SK-MEL-5 (cell line): ENCODE results near the gene RBMXL2. TPM values are rescaled to one million over a fixed set of nuclear protein-coding genes. Genes with fewer than 3 reads are reported as not detected.

Experiments
- DNase-seq: peaks from one replicate; pipeline ENCODE4 v3.0.0-alpha.2; 2016; ENCODE audit warnings: low read depth, low spot score
- in situ Hi-C: cut with HindIII; loops from 2 replicates; pipeline ENCODE4 v1.10.0; 2016; ENCODE audit warnings: low sequenced_read_pairs, high pct_unique_total_duplicates, low pct_unique_long_range_greater_than_20kb
- polyA plus RNA-seq, 2 experiments: library from polyadenylated mRNA; depleted of rRNA; stranded (reverse); fragments of >200 nt; gene quantifications; 2 replicates each; pipeline ENCODE4 v1.2.3, GENCODE V29; 2015
- total RNA-seq: library from RNA; depleted of rRNA; stranded (reverse); fragments of >200 nt; shearing (Covaris generic); gene quantifications from 2 replicates; pipeline ENCODE4 v1.2.3, GENCODE V29; 2014; rRNA removed

Gene RBMXL2
- total RNA-seq: not detected in 2 replicates
- polyA plus RNA-seq (2015; cell fraction: cytosol; rRNA removed): not detected in 2 replicates
- not detected in 2 replicates for polyA plus RNA-seq (2015; cell fraction: nucleus; rRNA removed)

DNA sequence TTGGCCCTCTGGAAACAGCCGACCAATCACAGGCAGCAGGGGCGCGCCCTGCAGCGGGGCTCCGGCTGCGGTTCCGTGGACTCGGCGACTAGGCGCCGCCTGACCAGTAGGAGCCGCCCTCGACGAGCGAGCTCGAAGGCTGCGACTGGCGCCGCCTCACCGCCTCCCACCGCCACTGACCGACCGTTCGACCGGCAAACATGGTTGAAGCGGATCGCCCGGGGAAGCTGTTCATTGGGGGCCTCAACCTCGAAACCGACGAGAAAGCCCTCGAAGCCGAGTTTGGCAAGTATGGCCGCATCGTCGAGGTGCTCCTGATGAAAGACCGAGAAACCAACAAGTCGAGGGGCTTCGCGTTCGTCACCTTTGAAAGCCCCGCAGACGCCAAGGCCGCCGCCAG is at the start of gene RBMXL2:
Gene RBMXL2 (plus strand): TSS at position 78 of the 400 bp plus-strand sequence. CDS start 123 bp downstream, at position 201.
- DNase-seq: no peak
- in situ Hi-C loops: no loop called here

DNA sequence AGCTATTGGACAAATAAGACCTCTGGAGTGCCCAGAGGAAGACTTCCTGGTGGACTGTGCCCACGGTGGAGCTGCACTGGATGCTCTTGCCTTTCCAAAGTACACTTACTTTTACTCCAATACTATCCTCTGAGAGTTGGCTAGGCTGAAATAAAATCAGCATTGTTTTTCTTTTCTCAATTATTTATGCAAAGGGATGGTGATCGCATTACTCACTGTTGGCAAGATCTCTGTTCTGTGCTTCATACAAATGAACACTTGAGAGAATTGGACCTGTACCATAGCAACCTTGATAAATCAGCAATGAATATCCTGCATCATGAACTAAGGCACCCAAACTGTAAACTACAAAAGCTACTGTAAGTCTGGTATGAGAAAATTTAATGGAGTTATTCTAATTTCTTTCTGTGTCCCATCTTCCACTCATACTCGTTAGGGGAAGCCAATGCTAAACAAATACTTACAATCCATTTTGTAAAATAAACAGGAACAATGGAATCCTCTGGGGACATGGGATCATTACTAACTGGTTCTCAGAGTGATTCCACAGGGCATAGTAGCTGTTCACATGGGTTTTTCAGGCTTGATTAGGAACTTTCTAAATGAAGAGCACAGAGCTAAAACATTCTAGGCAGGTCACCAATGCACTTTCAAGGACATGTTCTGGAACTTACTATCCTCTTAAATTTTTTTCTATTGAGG is 42.2 kb upstream of the RBMXL2 start:
- DNase-seq: no peak
- in situ Hi-C loops: no loop called here

DNA sequence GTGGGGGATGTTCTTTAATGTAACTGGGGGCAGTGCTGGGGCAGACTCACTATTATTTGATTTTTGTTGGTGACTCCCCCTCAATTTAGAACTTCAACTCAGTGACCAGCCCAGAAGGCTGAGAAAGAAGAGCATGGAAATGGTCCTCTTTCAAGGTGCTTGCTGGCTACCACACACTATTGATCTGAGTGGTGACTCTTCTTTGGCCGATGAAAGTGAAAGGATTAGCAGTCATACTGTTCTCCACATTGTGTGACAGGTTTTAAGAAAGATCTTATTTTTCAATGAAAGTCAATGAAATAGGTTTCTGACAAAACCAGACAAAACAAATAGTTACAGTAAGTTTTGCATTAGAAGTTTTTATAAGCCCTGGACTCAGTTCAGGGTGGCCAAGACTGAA is 38.6 kb upstream of the RBMXL2 start:
- in situ Hi-C loops: no loop called here
- DNase-seq: no peak

DNA sequence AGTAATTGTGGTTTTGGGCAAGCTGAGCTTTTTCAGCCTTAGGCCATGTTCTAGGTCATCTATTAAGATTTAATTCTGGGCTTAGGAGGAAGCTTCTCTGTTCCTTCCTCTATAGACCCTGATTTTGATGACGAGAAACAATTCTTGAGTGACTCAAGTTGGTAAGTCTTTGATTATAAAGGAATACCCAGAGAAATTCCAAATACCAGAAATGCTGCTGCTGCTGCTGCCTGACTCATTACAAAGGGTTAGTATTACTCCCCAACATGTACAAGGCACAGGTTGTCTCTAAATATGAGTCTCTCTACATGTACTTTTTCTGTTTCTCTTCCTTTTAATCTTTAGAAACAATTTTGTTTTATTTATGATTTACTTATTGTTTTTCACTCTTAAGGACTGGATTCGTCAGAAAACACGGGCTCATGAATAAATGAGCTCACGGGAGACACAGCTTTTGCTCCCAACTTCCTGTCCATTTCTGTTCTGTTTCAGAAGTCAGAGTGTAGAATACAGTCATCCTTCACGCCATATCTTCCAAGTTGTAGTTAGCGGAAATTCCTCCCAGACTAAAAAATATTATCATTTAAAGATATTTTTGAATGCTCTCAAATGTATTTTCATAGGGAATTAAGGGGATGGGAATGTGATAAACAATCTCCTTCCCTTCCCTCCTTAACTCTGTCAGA is 31.8 kb upstream of the RBMXL2 start:
- DNase-seq: no peak

DNA sequence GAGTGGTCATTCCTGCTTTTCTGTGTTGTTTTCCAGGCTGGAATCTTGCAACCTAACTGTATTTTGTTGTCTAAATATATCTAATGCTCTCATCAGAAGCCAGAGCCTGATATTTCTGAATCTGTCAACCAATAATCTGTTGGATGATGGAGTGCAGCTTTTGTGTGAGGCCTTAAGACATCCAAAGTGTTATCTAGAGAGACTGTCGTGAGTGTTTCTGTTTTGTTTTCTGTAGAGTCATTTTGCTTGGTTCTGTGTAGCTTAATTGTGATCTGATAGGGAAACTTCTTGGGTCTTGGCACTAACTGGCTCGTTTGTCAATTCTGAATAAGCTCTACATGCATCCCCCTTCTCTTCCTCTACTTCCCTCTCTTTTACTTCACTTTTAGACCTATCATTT is 31.2 kb upstream of the RBMXL2 start:
- in situ Hi-C loops: no loop called here
- no peak for DNase-seq

More for the DNA sequence above, 31.8 kb upstream of the RBMXL2 start:
- in situ Hi-C loops: no loop called here

DNA sequence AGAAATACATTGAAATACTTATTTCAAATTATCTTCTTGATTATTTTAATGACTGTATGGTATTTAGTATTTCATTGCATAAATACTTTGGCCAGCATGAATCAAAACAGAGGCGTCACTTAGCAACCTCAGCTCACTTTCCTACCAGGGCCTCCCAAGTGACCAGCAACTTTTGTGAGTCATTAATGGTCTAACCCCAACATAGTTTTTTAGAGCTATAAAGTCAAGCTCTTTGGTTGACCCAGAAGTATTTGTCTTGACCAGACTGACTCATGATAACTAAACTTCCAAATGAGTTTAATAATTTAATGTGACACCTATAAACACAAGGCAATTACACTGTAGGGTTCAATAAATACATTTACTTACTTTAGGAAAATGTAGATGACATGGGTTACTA is 27.9 kb upstream of the RBMXL2 start:
- in situ Hi-C loops: no loop called here
- DNase-seq: no peak

DNA sequence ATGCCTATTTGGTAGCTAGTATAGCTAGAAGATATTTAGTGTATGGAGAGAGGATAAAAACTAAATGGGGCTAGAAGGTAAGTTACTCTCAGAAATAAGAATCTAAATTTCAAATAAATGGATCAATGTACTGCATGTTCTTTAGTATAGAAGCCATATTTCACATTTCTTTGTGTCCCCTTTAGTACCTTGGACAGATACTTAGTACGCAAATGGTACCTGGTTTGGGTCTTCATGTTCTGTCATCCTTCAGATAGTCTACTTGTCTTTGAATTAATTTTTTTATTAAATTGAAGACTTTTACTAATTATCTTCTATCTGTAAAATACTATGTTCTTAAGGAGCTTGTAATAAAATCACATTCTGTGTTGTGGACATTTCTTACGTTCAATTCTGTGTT is 26.3 kb upstream of the RBMXL2 start:
- in situ Hi-C loops: no loop called here
- DNase-seq: no peak

DNA sequence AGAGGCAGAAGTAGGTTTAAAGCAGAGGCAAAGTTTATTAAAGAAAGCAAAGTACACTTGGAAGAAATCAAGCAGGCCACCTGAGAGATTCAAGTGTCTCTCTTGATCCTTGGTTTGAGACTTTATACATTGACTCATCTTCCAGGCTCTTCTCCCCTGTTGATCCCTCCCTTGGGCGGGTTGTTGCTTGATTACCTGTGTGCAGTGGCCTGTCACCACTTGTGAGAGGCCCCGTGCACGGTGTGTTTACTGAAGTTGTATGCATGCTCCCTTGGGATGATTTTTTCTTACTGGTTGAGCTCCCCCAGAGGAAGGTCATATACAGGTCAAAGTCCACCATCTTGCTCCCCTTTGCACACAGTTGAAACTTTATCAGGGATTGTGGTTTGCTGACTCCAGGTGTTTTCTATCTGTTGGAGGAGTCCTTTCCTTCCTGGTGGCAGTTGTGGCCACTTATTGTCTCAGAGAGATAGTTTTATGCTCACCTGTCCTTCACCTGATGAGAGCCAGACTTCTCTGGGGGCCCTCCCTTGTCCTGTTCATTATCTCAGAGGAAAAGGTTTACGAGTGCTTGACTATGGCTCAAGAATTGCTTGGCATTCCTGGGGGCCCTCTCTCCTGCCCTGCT is 16.3 kb upstream of the RBMXL2 start:
- DNase-seq: no peak
- in situ Hi-C loops: no loop called here

DNA sequence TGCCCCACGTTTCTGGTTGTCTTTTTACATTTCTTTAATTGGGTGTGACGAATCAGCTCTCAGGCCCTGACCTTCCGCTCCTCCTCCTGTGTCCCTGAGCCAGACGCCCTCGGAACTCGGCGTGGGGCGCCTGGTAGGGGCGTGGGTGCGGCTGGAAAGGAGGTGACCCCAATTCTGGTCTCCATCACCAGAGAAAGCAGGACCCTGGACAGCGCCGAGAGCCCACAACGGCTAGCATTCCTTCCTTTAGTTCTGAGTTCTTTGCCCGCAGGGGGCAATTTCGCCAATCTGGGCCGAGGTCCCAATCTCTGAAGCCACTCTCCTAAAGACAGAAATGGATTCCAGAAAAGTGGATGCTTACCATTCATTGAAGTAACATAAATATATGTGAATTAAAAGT is 11.7 kb upstream of the RBMXL2 start:
- in situ Hi-C loops: no loop called here
- DNase-seq: no peak

DNA sequence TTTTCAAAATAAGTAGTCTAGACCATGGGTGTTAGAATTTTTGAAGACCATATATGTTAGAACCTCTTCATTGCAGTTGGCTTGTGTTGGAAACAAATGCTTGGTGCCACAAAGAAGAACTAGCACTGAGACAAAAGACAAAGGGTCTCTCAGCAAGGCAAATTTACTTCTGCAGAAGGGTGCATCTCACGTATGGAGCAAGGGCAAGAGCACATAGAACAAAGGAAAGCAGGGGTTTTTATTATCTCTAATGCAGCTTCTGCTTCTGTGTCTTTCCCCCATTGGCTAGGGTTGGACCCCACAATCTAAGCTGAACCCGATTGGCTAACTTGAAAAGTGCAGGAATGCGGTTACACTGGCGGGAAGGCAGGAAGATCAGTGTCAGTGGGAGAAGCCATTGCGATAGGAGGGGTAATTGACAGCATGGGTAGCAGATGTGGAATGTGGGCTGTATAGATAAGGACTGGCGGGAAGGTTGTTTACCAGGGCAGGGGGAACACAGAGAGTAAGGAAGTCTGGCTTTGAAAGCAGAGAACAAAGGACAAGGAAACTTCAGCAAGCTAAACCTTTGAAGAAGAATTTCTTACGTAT is 9.2 kb upstream of the RBMXL2 start:
- in situ Hi-C loops: no loop called here
- no peak for DNase-seq

DNA sequence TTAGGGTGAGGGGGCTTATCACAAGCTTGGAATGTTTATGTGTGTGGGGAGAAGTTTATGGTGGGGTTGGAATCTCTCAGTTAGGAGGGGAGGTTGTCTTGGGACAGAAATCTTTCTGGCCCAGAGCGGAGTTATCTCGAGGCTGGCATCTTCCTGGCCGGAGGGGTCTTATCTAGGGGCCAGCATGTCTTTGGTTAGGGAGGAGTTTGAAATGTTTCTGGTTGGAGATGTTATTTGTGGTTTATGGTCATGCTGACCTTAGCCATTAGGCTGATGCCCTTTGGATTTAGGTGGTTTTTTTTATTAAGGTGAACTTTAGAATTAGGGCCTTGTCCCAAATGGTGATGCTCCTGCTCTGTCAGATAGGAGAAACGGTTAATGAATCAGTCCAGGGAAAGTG is 7.9 kb upstream of the RBMXL2 start:
- in situ Hi-C loops: no loop called here
- no peak for DNase-seq

DNA sequence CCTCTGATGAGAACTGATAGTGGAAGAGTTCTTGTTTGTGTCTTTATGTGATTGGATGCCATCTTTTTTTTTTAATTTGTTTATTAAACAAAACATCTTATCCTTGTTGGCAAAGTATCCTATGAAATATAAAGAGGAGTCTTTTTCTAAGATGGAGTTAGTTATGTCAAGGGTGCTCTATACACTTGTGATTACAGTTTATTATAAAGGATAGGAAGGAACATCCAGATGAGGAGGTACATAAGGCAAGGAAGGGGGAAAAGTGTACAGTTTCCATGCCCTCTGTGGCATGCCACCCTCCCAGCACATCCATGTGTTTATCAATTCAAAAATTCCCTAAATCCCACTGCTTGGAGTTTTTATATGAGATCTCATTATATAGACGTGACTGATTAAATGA is 7.4 kb upstream of the RBMXL2 start:
- in situ Hi-C loops: no loop called here
- DNase-seq: no peak

DNA sequence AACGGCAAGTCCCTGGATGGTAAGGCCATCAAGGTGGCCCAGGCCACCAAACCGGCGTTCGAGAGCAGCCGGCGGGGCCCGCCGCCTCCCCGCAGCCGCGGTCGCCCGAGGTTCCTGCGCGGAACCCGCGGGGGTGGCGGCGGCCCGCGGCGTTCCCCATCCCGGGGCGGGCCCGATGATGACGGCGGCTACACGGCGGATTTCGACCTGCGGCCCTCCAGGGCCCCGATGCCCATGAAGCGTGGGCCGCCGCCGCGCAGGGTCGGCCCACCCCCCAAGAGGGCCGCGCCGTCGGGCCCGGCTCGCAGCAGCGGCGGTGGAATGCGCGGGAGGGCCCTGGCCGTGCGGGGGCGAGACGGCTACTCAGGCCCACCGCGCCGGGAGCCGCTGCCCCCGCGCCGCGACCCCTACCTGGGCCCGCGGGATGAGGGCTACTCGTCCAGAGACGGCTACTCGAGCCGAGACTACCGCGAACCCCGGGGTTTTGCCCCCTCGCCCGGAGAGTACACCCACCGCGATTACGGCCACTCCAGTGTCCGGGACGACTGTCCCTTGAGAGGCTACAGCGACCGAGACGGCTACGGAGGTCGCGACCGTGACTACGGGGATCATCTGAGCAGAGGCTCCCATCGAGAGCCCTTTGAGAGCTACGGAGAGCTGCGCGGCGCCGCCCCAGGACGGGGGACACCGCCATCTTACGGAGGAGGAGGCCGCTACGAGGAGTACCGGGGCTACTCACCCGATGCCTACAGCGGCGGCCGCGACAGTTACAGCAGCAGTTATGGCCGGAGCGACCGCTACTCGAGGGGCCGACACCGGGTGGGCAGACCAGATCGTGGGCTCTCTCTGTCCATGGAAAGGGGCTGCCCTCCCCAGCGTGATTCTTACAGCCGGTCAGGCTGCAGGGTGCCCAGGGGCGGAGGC is 792 bp downstream of the RBMXL2 start:
- in situ Hi-C loops: no loop called here

DNA sequence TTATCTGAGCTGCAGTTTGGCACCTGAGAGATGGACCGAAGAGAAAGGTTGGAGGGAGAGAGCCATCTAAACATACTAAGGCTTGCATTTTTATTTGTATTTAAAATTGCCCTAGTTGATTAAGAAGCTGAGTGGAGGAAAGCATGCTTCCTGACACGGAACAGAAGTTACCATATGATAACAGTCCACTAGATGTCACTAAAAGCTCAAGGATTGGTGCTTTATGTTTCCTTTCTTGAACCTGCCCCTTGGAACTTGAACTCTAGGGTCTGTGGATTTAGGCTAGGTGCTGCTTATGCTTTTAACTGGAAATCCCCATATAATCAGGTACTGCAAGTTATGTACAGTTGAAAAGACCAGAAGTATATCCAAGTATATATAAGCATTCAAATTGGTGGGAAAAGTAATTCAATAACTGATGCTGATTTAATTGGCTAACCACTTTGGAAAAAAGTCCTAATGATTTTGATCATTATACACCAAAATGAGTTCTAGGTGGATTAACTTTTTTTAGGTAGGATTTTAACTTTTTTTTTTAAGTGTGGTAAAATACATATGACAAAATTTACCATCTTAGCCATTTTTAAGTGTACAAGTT is 9.5 kb downstream of the RBMXL2 start:
- peak; percentile 72 for DNase-seq
- in situ Hi-C loops: no loop called here

More for the DNA sequence above, 792 bp downstream of the RBMXL2 start:
- DNase-seq: no peak

DNA sequence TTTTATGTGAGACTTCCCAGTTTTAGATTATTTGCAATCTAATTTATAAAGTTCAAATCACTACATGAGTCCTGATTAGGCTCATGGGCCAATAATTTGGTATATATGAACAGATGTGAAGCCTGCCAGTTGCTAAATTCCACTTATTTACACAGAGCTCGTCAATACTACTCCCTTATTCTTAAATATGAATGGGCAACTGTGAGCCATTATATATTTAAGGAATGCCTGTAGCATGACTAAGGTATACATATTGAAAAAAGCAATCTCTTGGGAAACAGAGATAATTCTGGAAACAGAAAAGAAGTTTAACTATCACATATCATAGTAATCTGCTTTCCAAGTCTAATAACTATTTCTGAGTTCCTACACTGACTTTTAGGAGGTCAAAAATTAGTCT is 27.0 kb downstream of the RBMXL2 start:
- in situ Hi-C loops: no loop called here
- DNase-seq: no peak

DNA sequence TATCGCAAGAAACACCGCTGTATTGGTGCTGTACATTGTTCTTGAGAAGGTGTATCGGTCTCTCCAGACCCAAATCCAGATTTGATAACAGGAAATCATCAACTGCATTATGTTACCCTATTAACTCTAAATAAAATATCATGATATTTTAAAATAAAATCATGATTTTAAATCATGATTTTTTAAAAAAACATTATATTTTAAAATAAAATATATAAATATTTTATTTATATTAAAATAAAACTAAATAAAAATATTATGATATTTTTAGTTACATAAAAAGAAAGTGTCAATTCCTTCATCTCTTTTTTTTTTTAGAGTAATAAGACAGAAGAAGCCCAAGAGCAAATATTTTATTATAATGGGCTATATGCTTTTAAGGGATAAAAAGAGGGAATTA is 27.6 kb downstream of the RBMXL2 start:
- in situ Hi-C loops: no loop called here
- DNase-seq: no peak

DNA sequence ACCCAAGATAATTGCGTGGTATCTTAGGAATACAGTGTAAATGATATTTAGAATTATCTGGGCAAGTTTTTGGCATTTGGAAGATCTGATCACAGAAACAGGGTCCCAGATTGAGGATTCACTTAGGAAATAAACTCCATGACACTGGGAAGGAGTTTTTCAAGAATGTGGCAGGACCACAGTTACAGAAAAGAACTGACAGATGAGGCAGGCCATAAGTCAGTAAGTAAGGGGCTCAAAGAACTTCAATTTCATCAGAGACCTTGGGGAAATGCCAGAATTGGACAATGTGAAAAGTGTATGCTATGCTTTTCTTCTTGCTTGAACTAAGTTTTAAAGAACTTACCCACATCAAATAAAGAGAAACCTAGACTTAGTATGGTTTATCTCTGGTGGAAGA is 49.3 kb downstream of the RBMXL2 start:
- in situ Hi-C loops: no loop called here
- DNase-seq: no peak
